ENCODE measurements around the gene CIPC.

The CIPC gene

GRCh38 chr14:77145975-77146740, 48.1 kb downstream of the CIPC start:
- DNase-seq (ENCODE audit: extremely low read depth, low read depth), result no peak
- TF ChIP-seq CTCF (IDR thresholded peaks at IDR 0.05; ENCODE audit: low read depth, low read length), result no peak

- no peak for TF ChIP-seq CTCF (IDR thresholded peaks at IDR 0.05; ENCODE audit: low read depth, low read length)
- DNase-seq (ENCODE audit: extremely low read depth, low read depth), result no peak
These were observed 50.6 kb downstream of the CIPC start for GRCh38 chr14:77148510-77149231.

GRCh38 chr14:77151245-77151644, 53.2 kb downstream of the CIPC start:
- TF ChIP-seq CTCF (IDR thresholded peaks at IDR 0.05; ENCODE audit: low read depth, low read length), result peak; percentile 46
- DNase-seq (ENCODE audit: extremely low read depth, low read depth), result no peak

- no peak for DNase-seq (ENCODE audit: extremely low read depth, low read depth)
- no peak; the same call in 1 of the 2 replicates for TF ChIP-seq CTCF (IDR thresholded peaks at IDR 0.05; ENCODE audit: low read depth, low read length)
These were observed 54.0 kb downstream of the CIPC start for GRCh38 chr14:77151918-77152588.

GRCh38 chr14:77153802-77154201, 55.7 kb downstream of the CIPC start:
- DNase-seq (ENCODE audit: extremely low read depth, low read depth), result no peak
- TF ChIP-seq CTCF (IDR thresholded peaks at IDR 0.05; ENCODE audit: low read depth, low read length), result no peak

GRCh38 chr14:77154421-77154820, 56.4 kb downstream of the CIPC start:
- no peak for DNase-seq (ENCODE audit: extremely low read depth, low read depth)
- TF ChIP-seq CTCF (IDR thresholded peaks at IDR 0.05; ENCODE audit: low read depth, low read length), result no peak

- no peak for DNase-seq (ENCODE audit: extremely low read depth, low read depth)
- TF ChIP-seq CTCF (IDR thresholded peaks at IDR 0.05; ENCODE audit: low read depth, low read length), result no peak
These were observed 57.0 kb downstream of the CIPC start for GRCh38 chr14:77155083-77155482.

Data from AG09319 (cell line).